ENCODE results near the gene SETD2. TPM values are rescaled to one million over a fixed set of nuclear protein-coding genes. Genes with fewer than 3 reads are reported as not detected.
A peak's percentile ranks its signal among the peaks of the same experiment; 100 is the strongest.

Gene SETD2
- total and polyA plus RNA-seq, 2 experiments from 2014 or later, result 14.2 to 36.0 TPM

- Histone ChIP-seq H3K4me3 (no peak overlapping the region), H3K27me3 (no peaks in the 10 kb centered on the region), H3K36me3 (no peaks in the 10 kb centered on the region), H3K4me1 (ENCODE audit: low read depth) (no peaks in the 10 kb centered on the region), H3K9me3 (ENCODE audit: low read depth) (no peaks in the 10 kb centered on the region), H3K27ac (no peak overlapping the region)
- DNase-seq (ENCODE audit: low read depth in 1 of 2, low spot score in 1 of 2), result no peak
- TF ChIP-seq, protein P1, sequence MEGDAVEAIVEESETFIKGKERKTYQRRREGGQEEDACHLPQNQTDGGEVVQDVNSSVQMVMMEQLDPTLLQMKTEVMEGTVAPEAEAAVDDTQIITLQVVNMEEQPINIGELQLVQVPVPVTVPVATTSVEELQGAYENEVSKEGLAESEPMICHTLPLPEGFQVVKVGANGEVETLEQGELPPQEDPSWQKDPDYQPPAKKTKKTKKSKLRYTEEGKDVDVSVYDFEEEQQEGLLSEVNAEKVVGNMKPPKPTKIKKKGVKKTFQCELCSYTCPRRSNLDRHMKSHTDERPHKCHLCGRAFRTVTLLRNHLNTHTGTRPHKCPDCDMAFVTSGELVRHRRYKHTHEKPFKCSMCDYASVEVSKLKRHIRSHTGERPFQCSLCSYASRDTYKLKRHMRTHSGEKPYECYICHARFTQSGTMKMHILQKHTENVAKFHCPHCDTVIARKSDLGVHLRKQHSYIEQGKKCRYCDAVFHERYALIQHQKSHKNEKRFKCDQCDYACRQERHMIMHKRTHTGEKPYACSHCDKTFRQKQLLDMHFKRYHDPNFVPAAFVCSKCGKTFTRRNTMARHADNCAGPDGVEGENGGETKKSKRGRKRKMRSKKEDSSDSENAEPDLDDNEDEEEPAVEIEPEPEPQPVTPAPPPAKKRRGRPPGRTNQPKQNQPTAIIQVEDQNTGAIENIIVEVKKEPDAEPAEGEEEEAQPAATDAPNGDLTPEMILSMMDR (IDR thresholded peaks at IDR 0.05; ENCODE audit: low read depth, low read length), result no peak
Observed at GRCh38 chr3:47010910-47011309, 153.0 kb downstream of the SETD2 start.

DNA sequence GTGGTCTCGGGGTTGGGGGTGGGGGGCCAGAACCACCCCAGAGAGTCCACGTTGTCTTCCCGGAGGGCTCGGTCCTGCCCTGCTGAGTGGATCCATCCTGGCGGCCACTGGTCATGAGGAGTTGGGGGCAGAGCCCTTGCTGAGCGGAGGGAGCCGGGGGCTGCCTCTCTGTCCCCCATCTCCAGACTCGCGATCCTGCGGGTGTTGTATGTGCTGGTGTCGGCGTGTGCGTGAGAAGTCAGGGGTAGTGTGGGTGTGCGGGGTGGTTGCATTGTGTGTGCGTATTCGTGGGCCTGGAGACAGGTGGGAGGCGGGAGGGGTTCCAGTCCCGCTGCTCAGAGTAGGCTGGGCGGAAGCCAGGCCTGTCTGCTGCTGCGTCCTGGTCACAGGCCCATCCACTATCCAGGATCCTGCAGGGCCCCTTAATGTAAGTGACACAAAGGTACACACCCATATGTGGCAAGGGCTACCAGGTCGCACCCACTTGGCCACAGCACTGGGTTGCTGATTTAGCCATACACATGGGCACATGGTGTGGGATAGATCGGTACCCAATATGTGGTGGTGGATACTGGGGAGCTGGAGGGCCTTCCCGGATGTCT is 153.7 kb downstream of the SETD2 start:
- peak overlapping the region; percentile 19 for H3K4me3 ChIP-seq
- TF ChIP-seq, protein P1 (IDR thresholded peaks at IDR 0.05; ENCODE audit: low read depth, low read length), result peak; percentile 1
- no peaks in the 10 kb centered on the region for H3K36me3 ChIP-seq
- no peaks in the 10 kb centered on the region for H3K9me3 ChIP-seq (ENCODE audit: low read depth)
- no peaks in the 10 kb centered on the region for H3K4me1 ChIP-seq (ENCODE audit: low read depth)
- H3K27ac ChIP-seq, result peak overlapping the region; percentile 73
- no peak for DNase-seq (ENCODE audit: low read depth in 1 of 2, low spot score in 1 of 2)
- no peaks in the 10 kb centered on the region for H3K27me3 ChIP-seq

DNA sequence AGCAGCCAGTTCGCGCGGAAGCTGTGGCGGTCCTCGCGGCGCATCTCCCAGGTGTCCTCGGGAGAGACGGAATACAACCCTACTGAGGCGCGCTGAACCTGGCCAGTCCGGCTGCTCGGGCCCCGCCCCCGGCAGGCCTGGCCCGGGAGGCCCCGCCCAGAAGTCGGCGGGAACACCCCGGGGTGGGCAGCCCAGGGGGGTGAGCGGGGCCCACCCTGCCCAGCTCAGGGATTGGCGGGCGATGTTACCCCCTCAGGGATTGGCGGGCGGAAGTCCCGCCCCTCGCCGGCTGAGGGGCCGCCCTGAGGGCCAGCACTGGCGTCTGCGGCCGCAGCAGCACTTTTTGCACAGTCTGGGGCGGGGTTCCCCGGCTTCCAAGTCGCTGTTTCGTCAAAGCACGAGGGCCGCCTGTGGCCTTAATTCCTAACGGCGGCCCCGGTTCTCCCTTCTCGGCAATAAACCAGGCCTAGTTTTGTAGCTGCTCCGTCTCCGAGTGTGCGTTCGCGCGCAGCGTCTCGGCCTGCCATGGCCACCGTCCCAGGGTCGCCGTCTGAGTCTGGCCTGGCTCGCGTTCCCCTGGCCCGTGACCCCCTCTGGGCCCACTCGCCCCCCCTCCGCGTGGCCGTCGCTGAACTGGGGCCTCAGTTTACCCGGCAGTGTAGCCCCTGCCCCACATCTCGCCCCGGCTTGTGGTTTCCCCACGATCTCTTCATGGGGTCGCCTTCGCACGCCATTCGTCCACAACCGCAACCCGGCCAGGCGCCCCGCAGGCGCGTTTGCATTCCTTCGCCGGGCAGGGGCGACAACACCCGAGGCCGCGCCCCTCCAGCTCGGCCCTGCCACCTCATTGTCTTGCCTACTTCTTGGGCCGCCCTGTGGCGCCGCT is 154.4 kb downstream of the SETD2 start:
- Histone ChIP-seq H3K27ac (peak overlapping the region; percentile 73), H3K4me1 (ENCODE audit: low read depth) (no peaks in the 10 kb centered on the region), H3K4me3 (peak overlapping the region; percentile 19), H3K9me3 (ENCODE audit: low read depth) (no peaks in the 10 kb centered on the region), H3K27me3 (no peaks in the 10 kb centered on the region), H3K36me3 (no peaks in the 10 kb centered on the region)
- DNase-seq (ENCODE audit: low read depth in 1 of 2, low spot score in 1 of 2), result peak; percentile 83 to 97
- TF ChIP-seq, protein P1 (IDR thresholded peaks at IDR 0.05; ENCODE audit: low read depth, low read length), result peak; percentile 2

DNA sequence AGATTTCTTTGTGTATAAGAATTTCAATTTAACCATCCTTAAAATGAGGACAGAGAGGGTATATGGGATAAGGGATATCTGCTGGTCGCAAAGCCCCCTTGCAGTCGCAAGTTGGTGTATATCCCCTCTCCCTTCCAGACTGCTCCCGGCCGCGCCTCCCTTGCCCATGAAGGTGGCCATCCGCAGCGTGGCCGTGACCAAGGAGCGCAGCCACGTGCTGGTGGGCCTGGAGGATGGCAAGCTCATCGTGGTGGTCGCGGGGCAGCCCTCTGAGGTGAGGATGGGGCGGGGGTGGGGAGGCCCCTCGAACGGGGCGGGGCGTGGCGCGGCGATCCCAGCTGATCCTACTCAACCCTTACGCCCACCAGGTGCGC is 155.1 kb downstream of the SETD2 start:
- Histone ChIP-seq H3K36me3 (no peaks in the 10 kb centered on the region), H3K4me3 (no peak overlapping the region), H3K27me3 (no peaks in the 10 kb centered on the region), H3K27ac (no peak overlapping the region), H3K4me1 (ENCODE audit: low read depth) (no peaks in the 10 kb centered on the region), H3K9me3 (ENCODE audit: low read depth) (no peaks in the 10 kb centered on the region)
- TF ChIP-seq, protein P1 (IDR thresholded peaks at IDR 0.05; ENCODE audit: low read depth, low read length), result no peak
- DNase-seq (ENCODE audit: low read depth in 1 of 2, low spot score in 1 of 2), result no peak

GRCh38 chr3:47008234-47008796 is 155.6 kb downstream of the SETD2 start:
- TF ChIP-seq, protein P1 (IDR thresholded peaks at IDR 0.05; ENCODE audit: low read depth, low read length), result no peak
- no peak overlapping the region for H3K4me3 ChIP-seq

More at GRCh38 chr3:47008234-47008796, 155.6 kb downstream of the SETD2 start:
- Histone ChIP-seq H3K27me3 (no peaks in the 10 kb centered on the region), H3K9me3 (ENCODE audit: low read depth) (no peaks in the 10 kb centered on the region), H3K36me3 (no peaks in the 10 kb centered on the region), H3K4me1 (ENCODE audit: low read depth) (no peaks in the 10 kb centered on the region), H3K27ac (no peak overlapping the region)
- no peak for DNase-seq (ENCODE audit: low read depth in 1 of 2, low spot score in 1 of 2)
